Suprapubic skin (tissue), 3 donors: ENCODE data around the gene CYP2A7.
"Not testable (repeated sequence)": the region's sequence is repeated elsewhere in the genome, so short reads cannot be mapped to it uniquely, and the experiment has no call there.

Source experiments
- CTCF ChIP-seq, 2 donors: fragments of 200-600 bp in 1 of 2; fragments of 450-650 bp in 1 of 2; sonication (generic) in 1 of 2; IDR thresholded peaks; one replicate each; pipeline ENCODE4 v1.5.1; 2016 to 2019; ENCODE audit warnings: antibody characterized with exemption in 2 of 2, mild to moderate bottlenecking in 1 of 2, moderate library complexity in 1 of 2
- POLR2AphosphoS5 ChIP-seq, 3 donors: sonication (generic); formaldehyde crosslinking; IDR thresholded peaks; one replicate each; pipeline ENCODE4 v1.6.1; 2017; ENCODE audit warnings: antibody characterized with exemption in 3 of 3

- TF ChIP-seq CTCF, POLR2AphosphoS5 (IDR thresholded peaks at IDR 0.05): not testable (repeated sequence)
Observed at GRCh38 chr19:40926276-40926675, 44.2 kb upstream of the CYP2A7 start.
